K562 (cell line): Measurements from ENCODE around the gene SLC9A3. TPM values are rescaled to one million over a fixed set of nuclear protein-coding genes. Genes with fewer than 3 reads are reported as not detected.

Source experiments
- ARID2 ChIP-seq: fragments of 450-650 bp; IDR thresholded peaks from 2 replicates; pipeline ENCODE4 v1.6.1; 2017; ENCODE audit warnings: antibody characterized with exemption, mild to moderate bottlenecking
- BACH1 ChIP-seq: fragments of 200-800 bp; sonication (Bioruptor generic); IDR thresholded peaks from 2 replicates; pipeline ENCODE4 v1.6.1; 2016; ENCODE audit warnings: missing genetic modification characterization, missing compliant biosample characterization
- BRD4 ChIP-seq: fragments of 200-600 bp; sonication (generic); IDR thresholded peaks from 2 replicates; pipeline ENCODE4 v1.6.1; 2017; ENCODE audit warnings: inconsistent platforms
- CBX3 ChIP-seq, 2 experiments: IDR thresholded peaks; 1 replicate in 1 of 2; 2 replicates in 1 of 2; pipeline ENCODE4 v1.6.1; 2012; ENCODE audit warnings: inconsistent platforms in 2 of 2, low read length in 2 of 2, borderline replicate concordance in 1 of 2, control low read depth in 1 of 2
- DIDO1 ChIP-seq: fragments of 450-650 bp; IDR thresholded peaks from 2 replicates; pipeline ENCODE4 v1.6.1; 2016; ENCODE audit warnings: low read depth, missing biosample characterization, missing genetic modification characterization
- ERF ChIP-seq: fragments of 450-650 bp; formaldehyde crosslinking; IDR thresholded peaks from 2 replicates; pipeline ENCODE4 v1.4.0; 2020; ENCODE audit warnings: mild to moderate bottlenecking, mixed read lengths
- FOXK2 ChIP-seq, 2 experiments: fragments of 450-650 bp; IDR thresholded peaks in 1 of 2; conservative IDR thresholded peaks in 1 of 2; 2 replicates each; pipeline ENCODE4 v1.6.1; 2016; ENCODE audit warnings: low read depth in 2 of 2, mild to moderate bottlenecking in 1 of 2
- HEY1 ChIP-seq: fragments of 250-450 bp; sonication (Bioruptor Pico); IDR thresholded peaks from 2 replicates; pipeline ENCODE4 v1.5.0; 2020; ENCODE audit warnings: mild to moderate bottlenecking, moderate library complexity, borderline replicate concordance
- JUNB ChIP-seq: fragments of 450-650 bp; formaldehyde crosslinking; conservative IDR thresholded peaks from 2 replicates; pipeline ENCODE4 v1.4.0; 2020; ENCODE audit warnings: mild to moderate bottlenecking
- NONO ChIP-seq, 2 experiments: fragments of 200-400 bp in 1 of 2; fragments of 450-650 bp in 1 of 2; formaldehyde crosslinking in 1 of 2; IDR thresholded peaks; 2 replicates each; pipeline ENCODE4 v1.6.1; 2017; ENCODE audit warnings: low read depth in 2 of 2, mild to moderate bottlenecking in 2 of 2, moderate library complexity in 2 of 2, low read length in 1 of 2
- PCBP1 ChIP-seq: fragments of 200-400 bp; formaldehyde crosslinking; IDR thresholded peaks from 2 replicates; pipeline ENCODE4 v1.6.1; 2018; ENCODE audit warnings: mild to moderate bottlenecking, low read depth, low read length; ENCODE audit not compliant: poor library complexity, severe bottlenecking
- PHF8 ChIP-seq: fragments of 200-600 bp; sonication (generic); IDR thresholded peaks from 2 replicates; pipeline ENCODE4 v1.6.1; 2012; ENCODE audit warnings: mixed run types, mild to moderate bottlenecking, inconsistent platforms, low read length, moderate library complexity, borderline replicate concordance
- SIN3A ChIP-seq, 2 experiments: fragments of 150-350 bp in 1 of 2; IDR thresholded peaks; 2 replicates each; pipeline ENCODE4 v1.6.1; 2011 to 2016; ENCODE audit warnings: borderline replicate concordance in 2 of 2, low read depth in 2 of 2, low read length in 2 of 2, mild to moderate bottlenecking in 2 of 2, moderate library complexity in 2 of 2; ENCODE audit not compliant: control insufficient read depth in 1 of 2
- SPI1 ChIP-seq: IDR thresholded peaks from 2 replicates; pipeline ENCODE4 v1.6.1; 2011; ENCODE audit warnings: low read depth, low read length, control low read depth, borderline replicate concordance
- TAF7 ChIP-seq: fragments of 450-650 bp; IDR thresholded peaks from 2 replicates; pipeline ENCODE4 v1.6.1; 2016; ENCODE audit warnings: missing genetic modification characterization, missing compliant biosample characterization
- ZBED1 ChIP-seq: IDR thresholded peaks from 2 replicates; pipeline ENCODE4 v1.6.1; 2014
- polyA plus RNA-seq, 8 experiments: library from polyadenylated mRNA; depleted of rRNA in 4 of 8; stranded (reverse) in 5 of 8; unstranded in 3 of 8; fragments of >200 nt; fragmentation: Nextera tagmentation in 2 of 8; fragmentation: Illumina TruSeq in 1 of 8; extraction: Ambion mirVana in 2 of 8; extraction: Trizol in 1 of 8; gene quantifications; 2 replicates each; pipeline versions ENCODE4 v1.2.1 to v1.2.3, GENCODE V29; 2011 to 2014; ENCODE audit warnings: inconsistent platforms in 1 of 8, missing spikeins in 1 of 8
- total RNA-seq, 7 experiments: library from RNA; depleted of rRNA in 6 of 7; stranded (reverse); fragments of >200 nt in 6 of 7; fragmentation: Illumina TruSeq in 2 of 7; extraction: Trizol in 2 of 7; gene quantifications; 2 replicates each; pipeline versions ENCODE4 v1.2.1 to v1.2.3, GENCODE V29; 2011 to 2021; ENCODE audit warnings: low replicate concordance in 1 of 7
- TF ChIP-seq, protein P1 (sequence below): fragments of 450-650 bp; IDR thresholded peaks from 2 replicates; pipeline ENCODE4 v1.6.1; 2017; ENCODE audit warnings: antibody characterized with exemption, mild to moderate bottlenecking
- TF ChIP-seq, protein P2 (sequence below): sonication (generic); formaldehyde crosslinking; IDR thresholded peaks from 2 replicates; pipeline ENCODE4 v1.8.0; 2022; ENCODE audit warnings: missing genetic modification reagents, mild to moderate bottlenecking, moderate library complexity, borderline replicate concordance
- TF ChIP-seq, protein P3 (sequence below): sonication (generic); formaldehyde crosslinking; IDR thresholded peaks from 2 replicates; pipeline ENCODE4 v1.8.0; 2022; ENCODE audit warnings: mild to moderate bottlenecking, missing genetic modification reagents

Gene SLC9A3
- total and polyA plus RNA-seq, 9 of the 15 experiments (the other 6 are each of a cell fraction or from before 2014, with no cell fraction given), result 1.5 to 5.8 (median 3.7) TPM; not detected in 2

DNA sequence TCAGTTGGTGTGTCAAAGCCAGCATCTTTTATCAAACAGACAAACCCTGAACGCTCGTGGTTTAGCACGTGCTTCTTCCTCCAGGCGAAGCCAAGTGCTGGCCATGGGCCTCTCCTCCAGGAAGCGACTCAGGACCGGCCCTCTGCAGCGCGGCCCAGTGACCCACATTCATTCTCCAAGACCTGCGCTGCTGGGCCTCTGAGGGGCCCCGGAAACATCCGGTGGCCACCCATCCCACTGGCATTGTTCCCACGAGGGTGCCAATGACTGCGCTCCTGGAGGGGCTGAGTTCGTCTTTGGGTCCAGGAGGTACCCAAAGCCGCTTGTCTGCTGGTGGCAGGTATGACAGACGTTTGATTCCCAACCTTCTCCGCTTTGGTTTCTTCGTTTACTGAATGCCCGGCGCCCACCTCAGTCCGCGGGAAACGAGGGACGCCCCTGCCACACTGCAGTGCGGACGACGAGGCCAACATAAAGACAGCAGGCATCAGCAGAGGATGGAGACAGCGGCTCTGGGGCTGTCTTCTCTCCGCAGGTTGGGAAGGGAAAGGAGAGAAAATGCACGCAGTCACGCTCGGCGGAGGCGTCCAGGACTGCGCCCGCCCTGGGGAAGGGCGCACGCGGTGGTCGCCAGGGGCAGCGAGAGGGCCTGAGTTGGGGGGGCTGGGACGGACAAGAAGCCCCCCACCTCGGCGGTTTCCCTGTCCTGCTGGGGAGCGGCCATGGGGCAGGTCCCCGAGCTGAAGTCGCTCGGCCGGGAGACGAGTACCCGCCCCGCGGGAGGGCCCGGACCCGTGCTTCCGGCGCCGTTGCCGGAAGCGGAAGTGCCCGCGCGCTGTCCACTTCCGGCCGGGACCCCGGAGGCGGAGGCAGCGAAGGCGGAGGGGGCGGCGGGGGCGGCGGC, 81.7 kb downstream of the SLC9A3 start, which contains the start of gene EXOC3 (continued):
- TF ChIP-seq NONO (IDR thresholded peaks at IDR 0.05; ENCODE audit: low read depth in 2 of 2, low read length in 1 of 2) (no peak), TAF7 (0 out of 2 replicates have a peak, but pooled peaks have one; percentile 37), BRD4 (no peak), ERF (0 out of 2 replicates have a peak, but pooled peaks have one; percentile 31), CBX3 (IDR thresholded peaks at IDR 0.05; ENCODE audit: borderline replicate concordance in 1 of 2, low read length in 2 of 2) (peak in 1 of 2 experiments; percentile 80; a peak in 1 of 3 replicates), SPI1 (peak; percentile 63), DIDO1 (tag) (no peak), HEY1 (CRISPR knock-in tag) (no peak), SIN3A (IDR thresholded peaks at IDR 0.05; ENCODE audit: borderline replicate concordance in 2 of 2, control insufficient read depth in 1 of 2, low read depth in 2 of 2, low read length in 2 of 2) (peak; percentile 35 to 58; a peak in 1 of 4 replicates), JUNB (CRISPR knock-in tag) (no peak), PHF8 (peak; percentile 99), BACH1 (no peak), ZBED1 (no peak), ARID2 (no peak), PCBP1 (peak; percentile 73), FOXK2 (conservative IDR thresholded peaks at IDR 0.05 in 1 of 2, IDR thresholded peaks at IDR 0.05 in 1 of 2; ENCODE audit: low read depth in 2 of 2) (no peak)
- TF ChIP-seq, protein P1, sequence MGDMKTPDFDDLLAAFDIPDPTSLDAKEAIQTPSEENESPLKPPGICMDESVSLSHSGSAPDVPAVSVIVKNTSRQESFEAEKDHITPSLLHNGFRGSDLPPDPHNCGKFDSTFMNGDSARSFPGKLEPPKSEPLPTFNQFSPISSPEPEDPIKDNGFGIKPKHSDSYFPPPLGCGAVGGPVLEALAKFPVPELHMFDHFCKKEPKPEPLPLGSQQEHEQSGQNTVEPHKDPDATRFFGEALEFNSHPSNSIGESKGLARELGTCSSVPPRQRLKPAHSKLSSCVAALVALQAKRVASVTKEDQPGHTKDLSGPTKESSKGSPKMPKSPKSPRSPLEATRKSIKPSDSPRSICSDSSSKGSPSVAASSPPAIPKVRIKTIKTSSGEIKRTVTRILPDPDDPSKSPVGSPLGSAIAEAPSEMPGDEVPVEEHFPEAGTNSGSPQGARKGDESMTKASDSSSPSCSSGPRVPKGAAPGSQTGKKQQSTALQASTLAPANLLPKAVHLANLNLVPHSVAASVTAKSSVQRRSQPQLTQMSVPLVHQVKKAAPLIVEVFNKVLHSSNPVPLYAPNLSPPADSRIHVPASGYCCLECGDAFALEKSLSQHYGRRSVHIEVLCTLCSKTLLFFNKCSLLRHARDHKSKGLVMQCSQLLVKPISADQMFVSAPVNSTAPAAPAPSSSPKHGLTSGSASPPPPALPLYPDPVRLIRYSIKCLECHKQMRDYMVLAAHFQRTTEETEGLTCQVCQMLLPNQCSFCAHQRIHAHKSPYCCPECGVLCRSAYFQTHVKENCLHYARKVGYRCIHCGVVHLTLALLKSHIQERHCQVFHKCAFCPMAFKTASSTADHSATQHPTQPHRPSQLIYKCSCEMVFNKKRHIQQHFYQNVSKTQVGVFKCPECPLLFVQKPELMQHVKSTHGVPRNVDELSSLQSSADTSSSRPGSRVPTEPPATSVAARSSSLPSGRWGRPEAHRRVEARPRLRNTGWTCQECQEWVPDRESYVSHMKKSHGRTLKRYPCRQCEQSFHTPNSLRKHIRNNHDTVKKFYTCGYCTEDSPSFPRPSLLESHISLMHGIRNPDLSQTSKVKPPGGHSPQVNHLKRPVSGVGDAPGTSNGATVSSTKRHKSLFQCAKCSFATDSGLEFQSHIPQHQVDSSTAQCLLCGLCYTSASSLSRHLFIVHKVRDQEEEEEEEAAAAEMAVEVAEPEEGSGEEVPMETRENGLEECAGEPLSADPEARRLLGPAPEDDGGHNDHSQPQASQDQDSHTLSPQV, result peak; percentile 81; the same call in 1 of the 2 replicates
- TF ChIP-seq, protein P2, sequence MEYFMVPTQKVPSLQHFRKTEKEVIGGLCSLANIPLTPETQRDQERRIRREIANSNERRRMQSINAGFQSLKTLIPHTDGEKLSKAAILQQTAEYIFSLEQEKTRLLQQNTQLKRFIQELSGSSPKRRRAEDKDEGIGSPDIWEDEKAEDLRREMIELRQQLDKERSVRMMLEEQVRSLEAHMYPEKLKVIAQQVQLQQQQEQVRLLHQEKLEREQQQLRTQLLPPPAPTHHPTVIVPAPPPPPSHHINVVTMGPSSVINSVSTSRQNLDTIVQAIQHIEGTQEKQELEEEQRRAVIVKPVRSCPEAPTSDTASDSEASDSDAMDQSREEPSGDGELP (CRISPR knock-in tag), result peak; percentile 27; the same call in 1 of the 2 replicates
- TF ChIP-seq, protein P3, sequence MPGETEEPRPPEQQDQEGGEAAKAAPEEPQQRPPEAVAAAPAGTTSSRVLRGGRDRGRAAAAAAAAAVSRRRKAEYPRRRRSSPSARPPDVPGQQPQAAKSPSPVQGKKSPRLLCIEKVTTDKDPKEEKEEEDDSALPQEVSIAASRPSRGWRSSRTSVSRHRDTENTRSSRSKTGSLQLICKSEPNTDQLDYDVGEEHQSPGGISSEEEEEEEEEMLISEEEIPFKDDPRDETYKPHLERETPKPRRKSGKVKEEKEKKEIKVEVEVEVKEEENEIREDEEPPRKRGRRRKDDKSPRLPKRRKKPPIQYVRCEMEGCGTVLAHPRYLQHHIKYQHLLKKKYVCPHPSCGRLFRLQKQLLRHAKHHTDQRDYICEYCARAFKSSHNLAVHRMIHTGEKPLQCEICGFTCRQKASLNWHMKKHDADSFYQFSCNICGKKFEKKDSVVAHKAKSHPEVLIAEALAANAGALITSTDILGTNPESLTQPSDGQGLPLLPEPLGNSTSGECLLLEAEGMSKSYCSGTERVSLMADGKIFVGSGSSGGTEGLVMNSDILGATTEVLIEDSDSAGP (CRISPR knock-in tag), result 0 out of 2 replicates have a peak, but pooled peaks have one; percentile 32
